Bronchial epithelial cell (primary cell): ENCODE data around the gene TELO2. TPM values are rescaled to one million over a fixed set of nuclear protein-coding genes. Genes with fewer than 3 reads are reported as not detected.
A peak's percentile ranks its signal among the peaks of the same experiment; 100 is the strongest.

Source experiments
- DNase-seq: peaks from one replicate; pipeline ENCODE4 v3.0.0-alpha.2; 2010; ENCODE audit warnings: low read depth
- FAIRE-seq: peaks from 2 replicates; lab custom pipeline; 2011; peaks lifted over from hg19 to GRCh38; lab: Jason Lieb, UNC
- H3K27me3 ChIP-seq: 2 replicates; pipeline ENCODE4 v1.5.1; 2011; ENCODE audit warnings: low read length; ENCODE audit not compliant: control insufficient read depth, insufficient read depth
- H3K36me3 ChIP-seq: 2 replicates; pipeline ENCODE4 v1.5.1; 2011; ENCODE audit warnings: low read length; ENCODE audit not compliant: control insufficient read depth, insufficient read depth
- H3K4me3 ChIP-seq: 2 replicates; pipeline ENCODE4 v1.5.1; 2011; ENCODE audit warnings: mild to moderate bottlenecking, low read depth, low read length, control low read depth
- total RNA-seq: library from RNA; depleted of rRNA; stranded (reverse); fragments of >200 nt; gene quantifications from 2 replicates; pipeline ENCODE4 v1.2.1, GENCODE V29; 2014
- TF ChIP-seq, protein P1 (sequence below): IDR thresholded peaks from 2 replicates; pipeline ENCODE4 v1.5.1; 2011; ENCODE audit warnings: mild to moderate bottlenecking, moderate library complexity, low read length, control low read depth, inconsistent platforms; ENCODE audit not compliant: insufficient read depth, severe bottlenecking

TELO2 gene
- total RNA-seq, 1 donor from 2014 or later: 8.2 TPM

- Histone ChIP-seq H3K4me3 (no peak overlapping the region), H3K36me3 (peaks cover 6% of the 10 kb centered on the region), H3K27me3 (no peaks in the 10 kb centered on the region)
- TF ChIP-seq, protein P1, sequence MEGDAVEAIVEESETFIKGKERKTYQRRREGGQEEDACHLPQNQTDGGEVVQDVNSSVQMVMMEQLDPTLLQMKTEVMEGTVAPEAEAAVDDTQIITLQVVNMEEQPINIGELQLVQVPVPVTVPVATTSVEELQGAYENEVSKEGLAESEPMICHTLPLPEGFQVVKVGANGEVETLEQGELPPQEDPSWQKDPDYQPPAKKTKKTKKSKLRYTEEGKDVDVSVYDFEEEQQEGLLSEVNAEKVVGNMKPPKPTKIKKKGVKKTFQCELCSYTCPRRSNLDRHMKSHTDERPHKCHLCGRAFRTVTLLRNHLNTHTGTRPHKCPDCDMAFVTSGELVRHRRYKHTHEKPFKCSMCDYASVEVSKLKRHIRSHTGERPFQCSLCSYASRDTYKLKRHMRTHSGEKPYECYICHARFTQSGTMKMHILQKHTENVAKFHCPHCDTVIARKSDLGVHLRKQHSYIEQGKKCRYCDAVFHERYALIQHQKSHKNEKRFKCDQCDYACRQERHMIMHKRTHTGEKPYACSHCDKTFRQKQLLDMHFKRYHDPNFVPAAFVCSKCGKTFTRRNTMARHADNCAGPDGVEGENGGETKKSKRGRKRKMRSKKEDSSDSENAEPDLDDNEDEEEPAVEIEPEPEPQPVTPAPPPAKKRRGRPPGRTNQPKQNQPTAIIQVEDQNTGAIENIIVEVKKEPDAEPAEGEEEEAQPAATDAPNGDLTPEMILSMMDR: no peak
- FAIRE-seq: no peak
- no peak for DNase-seq
Measured at GRCh38 chr16:1510941-1511351, 17.8 kb downstream of the TELO2 start.

DNA sequence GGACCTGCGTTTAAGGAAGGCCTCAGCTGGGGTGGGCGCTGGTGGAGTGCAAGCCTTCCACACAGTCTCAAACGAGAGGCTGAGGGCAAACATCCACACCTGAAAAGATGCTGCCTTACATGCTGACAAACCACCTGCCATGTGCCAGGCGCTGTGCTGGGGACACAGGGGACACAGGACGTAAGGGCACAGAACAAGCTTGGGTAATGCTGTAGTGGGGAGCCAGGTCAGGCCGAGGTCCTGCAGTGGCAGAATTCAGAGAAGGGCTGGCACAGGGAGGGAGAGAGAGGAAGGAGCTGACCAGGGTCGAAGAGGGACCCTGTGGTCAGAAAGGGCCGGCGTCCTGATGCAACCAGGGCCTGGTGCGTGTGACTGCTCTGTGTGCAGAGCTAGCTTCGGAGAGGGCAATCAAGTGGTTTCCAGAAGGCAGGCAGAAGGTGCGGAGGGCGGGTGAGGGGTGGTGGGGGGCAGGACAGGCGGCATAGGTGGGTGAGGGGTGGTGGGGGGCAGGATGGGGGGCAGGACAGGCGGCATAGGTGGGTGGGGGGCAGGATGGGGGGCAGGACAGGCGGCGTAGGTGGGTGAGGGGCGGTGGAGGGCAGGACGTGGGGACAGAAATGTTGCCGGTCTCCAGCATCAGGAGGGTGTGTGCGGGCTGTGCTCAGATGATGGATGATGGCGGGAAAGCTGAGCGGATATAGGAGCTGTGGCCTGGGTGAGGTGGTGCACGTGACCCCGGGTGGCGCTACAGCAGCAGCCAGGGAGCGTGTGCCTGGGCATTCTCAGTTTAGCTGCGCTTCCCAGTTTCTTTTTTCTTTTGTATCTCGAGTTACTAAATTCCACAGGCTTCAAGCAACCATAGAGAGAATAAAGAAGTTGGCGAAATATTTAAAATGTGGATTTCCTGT, 18.8 kb downstream of the TELO2 start:
- no peaks in the 10 kb centered on the region for H3K27me3 ChIP-seq
- H3K36me3 ChIP-seq: peaks cover 4% of the 10 kb centered on the region
- TF ChIP-seq, protein P1: no peak
- FAIRE-seq (no peak), DNase-seq (no peak)
- H3K4me3 ChIP-seq: no peak overlapping the region

DNA sequence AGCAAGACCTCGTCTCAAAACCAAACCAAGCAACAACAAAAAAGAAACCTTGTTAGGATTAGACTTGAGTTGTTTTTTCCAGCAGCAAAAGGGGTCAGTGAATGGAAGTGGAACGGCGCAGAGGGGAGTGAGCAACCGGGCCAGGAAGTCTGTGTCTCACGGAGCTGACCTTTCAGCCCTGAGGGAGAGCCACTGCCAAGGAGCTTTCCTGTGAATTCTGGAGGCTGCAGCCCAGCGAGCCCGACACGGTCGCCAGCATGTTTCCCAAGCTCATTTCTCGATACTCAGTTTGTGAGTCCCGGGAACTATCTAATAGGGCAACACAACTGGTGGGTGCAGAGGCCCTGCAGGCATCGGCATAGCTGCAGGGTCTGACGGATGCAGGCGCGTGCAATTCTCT, 19.6 kb downstream of the TELO2 start:
- Histone ChIP-seq H3K27me3 (no peaks in the 10 kb centered on the region), H3K4me3 (no peak overlapping the region), H3K36me3 (peaks cover 4% of the 10 kb centered on the region)
- TF ChIP-seq, protein P1: no peak
- DNase-seq: no peak
- no peak for FAIRE-seq

- no peak for FAIRE-seq
- DNase-seq: no peak
- peaks cover 3% of the 10 kb centered on the region for H3K36me3 ChIP-seq
- no peak overlapping the region for H3K4me3 ChIP-seq
- TF ChIP-seq, protein P1: no peak
- H3K27me3 ChIP-seq: no peaks in the 10 kb centered on the region
Measured at GRCh38 chr16:1514507-1514906, 21.3 kb downstream of the TELO2 start.

DNA sequence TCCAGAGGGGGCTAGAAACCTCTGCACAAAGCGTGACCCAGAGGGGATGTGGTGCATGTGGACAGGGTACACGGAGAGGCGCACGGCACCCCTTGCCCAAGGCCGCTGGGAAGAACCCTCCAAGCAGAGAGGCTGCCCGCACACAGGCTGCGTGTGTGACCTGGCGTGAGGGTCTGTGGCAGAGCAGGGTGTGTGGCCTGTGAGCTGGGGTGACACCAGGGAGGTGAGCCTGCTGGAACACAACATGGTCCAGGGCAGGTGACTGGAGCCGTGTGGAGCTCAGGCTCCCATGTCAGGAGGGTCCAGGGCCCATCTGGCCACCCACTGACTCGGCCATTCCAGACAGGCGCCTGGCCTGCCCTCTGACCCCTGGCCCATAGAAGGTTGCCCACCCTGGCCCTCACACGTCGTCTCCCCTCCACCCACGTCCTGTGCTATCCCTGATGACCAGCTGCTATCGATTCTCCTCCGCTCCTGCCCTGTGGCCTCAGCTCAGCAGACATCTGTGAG, 25.5 kb downstream of the TELO2 start:
- Histone ChIP-seq H3K4me3 (no peak overlapping the region), H3K36me3 (no peaks in the 10 kb centered on the region), H3K27me3 (no peaks in the 10 kb centered on the region)
- peak; percentile 36 for FAIRE-seq
- TF ChIP-seq, protein P1: no peak
- no peak for DNase-seq
